OCI-LY3 (cell line): ENCODE measurements around the gene FBXL13.

Source experiments
- CTCF ChIP-seq: fragments of 200-600, 300-600 bp; sonication (generic); IDR thresholded peaks from 2 replicates; pipeline ENCODE4 v1.5.1; 2014; ENCODE audit warnings: antibody characterized with exemption, low read length, low read depth
- EZH2phosphoT487 ChIP-seq: fragments of 200-600 bp; shearing (Covaris generic); IDR thresholded peaks from 2 replicates; pipeline ENCODE4 v1.6.1; 2018; ENCODE audit warnings: antibody characterized with exemption, mixed run types, low read depth

GRCh38 chr7:102931757-102932156 lies 142.8 kb downstream of the FBXL13 start:
- TF ChIP-seq CTCF, result no peak
- no peak for TF ChIP-seq EZH2phosphoT487
